Measurements from ENCODE around the gene FHAD1.
"Not testable (repeated sequence)": the region's sequence is repeated elsewhere in the genome, so short reads cannot be mapped to it uniquely, and the experiment has no call there.

FHAD1 gene

GRCh38 chr1:15277933-15278332, 30.9 kb downstream of the FHAD1 start:
- no peak for DNase-seq

GRCh38 chr1:15279576-15280230, 32.7 kb downstream of the FHAD1 start:
- no peak for DNase-seq

DNA sequence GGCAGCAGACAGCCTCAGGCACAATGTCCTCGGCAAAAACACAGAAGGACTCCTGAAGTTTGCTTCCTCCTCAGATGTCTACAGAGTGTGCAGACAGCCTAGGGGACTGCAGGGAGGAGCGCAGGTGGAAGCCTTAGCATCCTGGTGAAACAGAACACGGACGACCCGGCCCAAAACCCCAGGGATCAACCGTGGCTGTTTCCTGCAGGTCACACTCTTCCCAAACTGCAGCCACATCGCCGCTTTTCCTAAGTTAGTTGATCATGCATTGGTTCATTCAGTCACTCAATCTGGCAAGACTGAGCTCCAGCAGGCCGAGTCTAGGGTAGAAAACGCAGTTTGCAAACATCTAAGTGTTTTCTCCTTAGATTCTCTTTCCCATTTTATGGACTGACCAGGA, 33.4 kb downstream of the FHAD1 start:
- DNase-seq = no peak

GRCh38 chr1:15282038-15282437, 35.0 kb downstream of the FHAD1 start:
- DNase-seq = no peak

DNA sequence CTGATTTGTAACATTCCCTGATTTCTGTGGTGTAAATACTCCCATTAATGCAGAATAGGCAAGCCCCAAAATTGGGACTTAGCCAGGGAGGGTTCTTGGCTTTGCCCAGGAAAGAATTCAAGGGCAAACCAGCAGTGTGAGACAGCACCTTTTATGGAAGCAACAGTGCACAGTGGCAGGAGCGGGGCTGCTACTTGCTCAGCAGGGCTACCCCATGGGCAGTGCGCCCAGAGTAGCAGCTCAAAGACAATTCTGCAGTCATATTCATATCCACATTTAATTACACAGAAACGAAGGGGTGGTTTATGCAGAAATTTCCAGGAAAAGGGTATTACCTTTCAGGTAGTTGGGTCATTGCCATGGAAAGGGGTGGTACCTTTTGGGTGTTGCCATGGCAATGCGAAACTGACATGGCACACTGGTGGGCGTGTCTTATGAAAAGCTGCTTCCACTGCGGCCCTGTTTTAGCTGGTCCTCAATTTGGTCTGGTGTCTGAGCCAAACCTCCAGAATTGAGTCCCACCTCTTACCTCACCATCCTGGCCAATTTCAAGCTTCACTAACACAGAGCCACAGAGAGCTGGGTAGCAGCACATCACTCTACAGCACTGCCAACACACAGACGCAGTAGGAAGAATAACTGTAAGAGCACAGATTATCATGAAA, 35.9 kb downstream of the FHAD1 start:
- no peak for DNase-seq

DNA sequence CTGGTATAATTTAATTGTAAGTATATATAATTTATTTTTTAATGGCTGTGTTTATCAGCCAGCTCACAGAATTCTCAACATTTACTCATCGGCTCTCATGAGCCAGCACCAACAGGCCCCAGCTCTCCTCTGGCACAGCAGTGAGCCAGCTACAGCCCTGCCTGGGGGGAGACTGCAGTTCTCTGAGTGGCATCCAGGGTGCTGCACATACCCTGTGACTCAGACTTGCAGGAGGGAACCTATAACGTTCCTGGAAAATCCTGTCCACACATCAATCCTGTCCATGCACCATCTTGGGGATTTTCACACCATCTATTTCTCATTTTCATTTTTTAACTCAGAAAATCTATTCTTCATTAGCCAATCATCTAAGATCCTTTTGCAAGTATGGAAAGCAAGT, 36.5 kb downstream of the FHAD1 start:
- no peak for DNase-seq

DNA sequence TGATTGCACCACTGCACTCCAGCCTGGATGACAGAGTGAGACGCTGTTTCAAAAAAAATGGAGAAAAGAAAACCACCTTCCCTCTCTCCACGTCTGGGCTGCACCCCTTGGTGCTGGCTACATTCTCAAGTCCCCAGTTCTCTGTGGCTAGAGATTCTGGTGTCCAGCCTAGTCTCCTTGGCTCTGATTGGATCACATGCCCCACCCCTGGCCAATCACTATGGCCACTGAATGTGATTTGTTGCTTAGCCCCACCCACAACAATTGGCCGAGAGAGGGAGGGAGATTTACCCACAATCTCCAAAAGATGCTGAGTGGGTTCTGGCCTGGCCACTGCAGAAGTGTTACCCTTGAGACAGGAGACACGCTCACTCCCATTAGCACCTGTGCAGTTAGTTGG, 39.4 kb downstream of the FHAD1 start:
- DNase-seq = no peak

DNA sequence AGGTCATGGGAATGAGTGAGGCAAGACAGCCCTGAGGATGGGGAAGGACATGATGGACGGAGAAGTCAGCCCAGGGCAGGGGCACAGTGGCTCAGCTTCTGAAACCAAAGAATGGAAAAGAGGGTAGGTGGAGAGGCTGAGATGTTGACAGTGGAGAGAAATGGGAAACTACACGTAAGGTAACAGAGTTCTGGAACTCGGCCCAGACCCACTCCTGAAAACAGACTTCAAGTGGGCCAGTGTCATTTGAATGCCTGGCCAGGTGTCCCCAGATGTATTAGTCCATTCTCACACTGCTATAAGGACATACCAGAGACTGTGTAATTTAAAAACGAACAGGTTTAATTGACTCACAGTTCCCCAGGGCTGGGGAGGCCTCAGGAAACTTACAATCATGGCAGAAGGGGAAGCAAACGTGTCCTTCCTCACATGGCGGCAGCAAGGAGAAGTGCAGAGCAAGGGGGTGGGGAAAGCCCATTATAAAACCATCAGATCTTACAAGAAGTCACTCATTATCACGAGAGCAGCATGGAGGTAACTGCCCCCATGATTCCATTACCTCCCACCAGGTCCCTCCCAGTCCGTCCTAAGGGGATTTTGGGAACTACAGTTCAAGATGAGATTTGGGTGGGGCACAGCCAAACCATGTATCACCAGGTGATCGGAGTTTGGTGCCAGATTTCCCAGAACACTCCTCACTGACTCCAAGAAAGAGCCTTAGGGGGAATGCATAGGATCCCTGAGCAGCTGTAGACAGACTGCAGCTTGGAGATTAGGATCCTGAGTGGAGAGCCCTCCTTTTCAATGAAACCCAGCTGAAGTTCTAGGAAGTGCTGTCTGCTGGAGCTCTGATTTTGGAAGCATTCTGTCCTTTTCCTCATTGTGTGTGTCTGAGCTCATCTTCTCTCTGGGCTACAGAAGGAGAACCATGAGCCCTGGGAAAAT, 40.3 kb downstream of the FHAD1 start:
- no peak for DNase-seq

DNA sequence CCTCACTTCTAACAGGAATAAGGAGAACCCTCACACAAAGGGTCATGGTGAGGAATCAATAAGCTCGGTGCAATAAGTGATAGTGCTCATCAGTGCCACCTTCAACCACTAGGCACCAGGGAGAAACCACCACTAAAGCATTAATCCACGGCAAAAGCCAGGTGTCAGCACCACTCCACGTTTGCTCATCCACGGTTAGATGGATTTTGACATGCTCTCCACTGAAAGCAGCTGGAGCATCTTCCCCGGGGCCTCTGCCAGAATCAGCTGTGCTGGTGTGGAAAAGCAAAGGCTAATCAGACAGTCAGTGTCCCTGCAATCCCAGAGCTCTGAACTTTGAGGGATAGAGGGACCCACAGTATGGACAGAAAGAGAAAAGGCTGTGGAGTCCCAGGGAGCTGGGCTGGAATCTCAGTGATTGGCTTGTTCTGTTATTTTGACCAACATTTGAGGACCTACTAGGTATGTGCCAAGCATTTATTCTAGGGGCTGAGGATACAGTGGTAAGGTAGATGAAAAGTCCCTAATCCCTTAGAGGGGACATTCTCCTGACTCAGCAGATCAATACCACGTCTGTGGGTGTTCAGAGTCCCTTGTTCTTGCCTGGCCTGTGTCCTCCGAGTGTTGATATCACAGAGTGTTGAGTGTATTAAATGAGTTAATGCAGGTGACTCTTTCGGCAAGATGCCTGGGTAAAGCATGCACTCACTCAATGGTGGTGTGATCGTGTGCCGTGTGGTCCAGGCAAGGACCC, 41.3 kb downstream of the FHAD1 start:
- no peak for DNase-seq

GRCh38 chr1:15289251-15289651, 42.2 kb downstream of the FHAD1 start:
- no peak for DNase-seq

GRCh38 chr1:15290382-15290781, 43.4 kb downstream of the FHAD1 start:
- peak; percentile 62 for DNase-seq

DNA sequence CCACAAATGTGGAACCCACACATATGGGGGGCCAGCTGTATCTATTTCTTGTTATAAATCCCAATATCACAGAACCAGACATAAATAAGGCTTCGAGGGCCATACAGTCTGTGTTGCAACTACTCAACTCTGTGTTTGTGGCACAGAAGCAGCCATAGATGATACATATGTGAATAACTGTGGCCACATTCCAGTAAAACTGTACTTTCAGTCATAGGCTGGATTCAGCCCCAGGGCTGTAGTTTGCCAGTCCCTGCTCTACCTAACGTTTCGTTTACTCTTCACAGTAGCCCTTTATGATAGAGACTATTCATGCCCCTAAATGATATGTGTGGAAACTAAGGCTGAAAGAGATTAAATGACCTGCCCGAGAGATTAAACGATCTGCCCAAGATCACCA, 48.7 kb downstream of the FHAD1 start:
- DNase-seq = no peak

DNA sequence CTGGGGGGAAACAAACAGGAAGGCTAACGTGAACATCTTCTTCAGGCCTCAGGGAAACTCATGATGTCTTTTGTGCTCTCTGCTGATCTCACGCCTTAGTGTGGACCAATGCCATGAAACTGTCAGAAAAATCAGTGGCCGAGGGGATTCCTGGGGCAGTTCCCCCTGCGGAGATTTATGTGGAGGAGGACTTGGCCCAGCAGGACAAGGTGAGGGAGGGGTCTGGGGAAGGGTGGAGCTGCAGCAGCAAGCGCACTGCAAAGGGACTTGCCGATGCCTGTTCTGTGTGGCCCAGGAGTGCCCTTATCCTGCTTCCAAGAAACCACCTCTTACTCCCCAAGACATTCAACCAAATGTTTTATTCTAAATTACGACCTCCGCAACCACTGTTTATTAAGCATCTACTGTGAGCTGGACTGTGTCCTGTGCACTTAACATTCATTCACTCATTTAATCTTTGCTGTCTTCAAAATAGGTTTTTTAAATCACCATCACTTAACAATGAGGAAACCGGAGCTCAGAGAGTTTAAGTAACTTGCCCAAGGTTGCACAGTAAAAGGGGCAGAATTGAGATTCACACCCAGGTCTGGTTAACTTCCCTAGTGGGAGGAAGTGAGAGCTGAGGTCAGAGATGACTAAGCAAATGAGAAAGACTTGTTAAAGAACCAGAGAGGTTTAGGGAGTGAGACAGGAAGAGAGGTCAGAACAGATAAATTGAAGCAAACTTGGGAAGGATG, 49.7 kb downstream of the FHAD1 start:
- peak; percentile 75 for DNase-seq

DNA sequence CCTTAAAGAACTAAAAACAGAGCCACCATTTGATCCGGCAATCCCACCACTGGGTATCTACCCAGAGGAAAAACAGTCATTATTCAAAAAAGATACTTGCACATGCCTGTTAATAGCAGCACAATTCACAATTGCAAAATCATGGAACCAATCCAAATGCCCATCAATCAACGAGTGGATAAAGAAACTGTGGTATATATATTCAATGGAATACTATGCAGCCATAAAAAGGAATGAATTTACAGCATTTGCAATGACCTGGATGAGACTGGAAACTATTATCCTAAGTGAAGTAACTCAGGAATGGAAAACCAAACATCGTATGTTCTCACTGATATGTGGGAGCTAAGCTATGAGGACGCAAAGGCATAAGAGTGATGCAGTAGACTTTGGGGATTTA, 51.0 kb downstream of the FHAD1 start:
- DNase-seq = not testable (repeated sequence)

- no peak for DNase-seq
These were observed 52.2 kb downstream of the FHAD1 start for GRCh38 chr1:15299179-15299578.

DNA sequence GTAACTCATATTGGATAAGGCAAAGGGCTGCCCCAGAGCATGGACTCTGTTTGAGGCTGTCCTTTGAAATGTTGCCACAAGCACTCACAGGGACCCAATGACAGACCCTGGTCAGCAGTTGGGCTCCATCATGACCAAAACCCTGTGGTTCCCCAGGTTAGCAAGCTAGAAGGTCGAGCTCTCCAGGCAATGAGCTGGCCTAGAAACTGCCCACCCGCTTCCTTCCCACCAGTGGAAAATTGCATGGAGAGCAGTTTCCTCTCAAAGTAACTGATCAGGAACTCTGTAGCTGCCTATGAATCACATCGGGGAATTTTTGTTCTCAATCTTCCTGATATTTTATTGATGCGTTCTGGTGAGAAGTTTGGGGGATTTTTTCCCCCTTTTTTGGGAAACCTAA, 52.8 kb downstream of the FHAD1 start:
- no peak for DNase-seq

- DNase-seq = no peak
These were observed 56.9 kb downstream of the FHAD1 start for GRCh38 chr1:15303935-15304334.

DNA sequence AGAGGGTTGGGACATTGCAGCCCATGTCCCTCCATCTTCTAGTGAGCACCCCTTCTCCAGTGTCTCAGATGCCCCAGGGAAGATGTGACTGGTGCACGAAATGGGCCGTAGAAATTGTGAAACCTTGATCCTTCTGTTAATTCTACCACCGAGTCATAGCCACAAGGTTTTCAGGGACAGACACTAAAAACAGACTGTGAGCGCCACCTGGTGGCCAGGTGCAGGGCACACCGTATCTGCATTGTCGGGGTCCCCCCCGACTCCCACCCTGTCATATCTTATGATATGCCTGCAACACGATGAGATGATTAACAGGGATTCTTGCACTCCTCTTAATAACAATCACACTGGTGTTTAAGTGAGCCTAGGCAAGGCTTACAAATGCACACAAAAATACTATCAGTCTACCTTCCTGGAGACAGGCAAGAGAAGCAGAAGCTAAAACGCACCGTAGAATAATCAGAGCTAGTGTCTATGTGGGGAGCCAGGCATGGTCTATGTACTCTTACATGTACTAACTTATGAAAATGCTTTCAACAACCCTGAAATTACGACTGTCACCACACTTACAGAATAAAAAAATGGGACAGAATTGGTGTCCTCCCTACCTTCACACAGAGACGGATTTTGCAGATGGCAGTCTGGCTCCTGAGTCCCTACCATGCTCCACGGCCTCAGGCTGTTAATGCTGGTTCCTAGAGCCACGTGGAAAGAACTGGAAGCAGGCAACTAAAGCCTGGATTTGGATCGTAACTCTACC, 57.9 kb downstream of the FHAD1 start:
- DNase-seq = peak; percentile 67

GRCh38 chr1:15305468-15305770, 58.4 kb downstream of the FHAD1 start:
- no peak for DNase-seq

- DNase-seq = not testable (repeated sequence)
These were observed 59.3 kb downstream of the FHAD1 start for GRCh38 chr1:15306352-15306751.

- no peak for DNase-seq
These were observed 61.1 kb downstream of the FHAD1 start for GRCh38 chr1:15308135-15308534.

DNA sequence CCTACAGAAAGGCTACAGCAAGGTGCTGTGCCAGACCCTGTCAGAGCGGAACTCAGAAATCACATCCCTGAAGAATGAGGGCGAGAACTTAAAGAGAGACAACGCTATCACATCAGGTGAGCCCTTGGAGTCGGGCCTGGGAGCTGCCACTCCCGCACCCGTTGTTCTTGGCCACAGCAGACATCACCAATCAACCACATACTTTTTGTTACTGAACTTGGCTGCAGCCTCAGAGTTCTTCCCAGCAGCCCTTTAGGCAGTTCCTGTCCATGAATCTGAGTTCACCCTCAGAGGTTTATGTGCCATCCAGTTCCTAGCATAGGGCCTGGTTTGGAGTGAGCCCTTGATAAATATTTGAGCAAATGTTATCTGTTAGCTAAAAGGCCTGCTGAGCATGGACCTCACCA, 61.6 kb downstream of the FHAD1 start:
- DNase-seq = no peak
